H9 (cell line): ENCODE results near the gene LRRFIP1. TPM values are rescaled to one million over a fixed set of nuclear protein-coding genes. Genes with fewer than 3 reads are reported as not detected.

ENCODE experiments used
- DNase-seq: peaks from one replicate; pipeline ENCODE4 v3.0.0-alpha.2; 2017
- H2AFZ ChIP-seq: one replicate; pipeline ENCODE4 v1.6.1; 2013; ENCODE audit warnings: mild to moderate bottlenecking, low read length, control low read depth, moderate library complexity
- H2AK5ac ChIP-seq: 2 replicates; pipeline ENCODE4 v1.6.1; 2013; ENCODE audit warnings: low read length, control low read depth, mixed read lengths; ENCODE audit not compliant: insufficient read length
- H2BK120ac ChIP-seq: one replicate; pipeline ENCODE4 v1.6.1; 2013; ENCODE audit warnings: low read depth, mild to moderate bottlenecking, low read length, control low read depth, inconsistent platforms; ENCODE audit not compliant: poor library complexity, severe bottlenecking
- H2BK12ac ChIP-seq: 2 replicates; pipeline ENCODE4 v1.6.1; 2013; ENCODE audit warnings: low read length, control low read depth, mixed read lengths, low read depth; ENCODE audit not compliant: insufficient read length
- H2BK15ac ChIP-seq: 2 replicates; pipeline ENCODE4 v1.6.1; 2013; ENCODE audit warnings: low read depth, low read length, control low read depth
- H2BK20ac ChIP-seq: one replicate; pipeline ENCODE4 v1.6.1; 2013; ENCODE audit warnings: low read depth, mild to moderate bottlenecking, low read length, control low read depth, inconsistent platforms; ENCODE audit not compliant: poor library complexity, severe bottlenecking
- H2BK5ac ChIP-seq: 2 replicates; pipeline ENCODE4 v1.6.1; 2013; ENCODE audit warnings: low read length, control low read depth, mixed read lengths; ENCODE audit not compliant: insufficient read length
- H3K14ac ChIP-seq: 2 replicates; pipeline ENCODE4 v1.6.1; 2013; ENCODE audit warnings: low read length, control low read depth; ENCODE audit not compliant: insufficient read depth
- H3K18ac ChIP-seq: 2 replicates; pipeline ENCODE4 v1.6.1; 2013; ENCODE audit warnings: low read depth, mild to moderate bottlenecking, mixed read lengths, low read length, control low read depth; ENCODE audit not compliant: insufficient read length
- H3K23ac ChIP-seq: 2 replicates; pipeline ENCODE4 v1.6.1; 2013; ENCODE audit warnings: low read length, control low read depth, mixed read lengths, low read depth; ENCODE audit not compliant: insufficient read length
- H3K23me2 ChIP-seq: 2 replicates; pipeline ENCODE4 v1.6.1; 2013; ENCODE audit warnings: low read depth, mild to moderate bottlenecking, mixed read lengths, low read length, control low read depth; ENCODE audit not compliant: insufficient read length, poor library complexity, severe bottlenecking
- H3K27ac ChIP-seq: 2 replicates; pipeline ENCODE4 v1.5.1; 2013; ENCODE audit warnings: low read length, control low read depth, mixed read lengths, low read depth; ENCODE audit not compliant: insufficient read length
- H3K27me3 ChIP-seq: 2 replicates; pipeline ENCODE4 v1.6.1; 2013; ENCODE audit warnings: low read length, control low read depth, inconsistent platforms; ENCODE audit not compliant: insufficient read depth
- H3K4ac ChIP-seq: 2 replicates; pipeline ENCODE4 v1.6.1; 2013; ENCODE audit warnings: low read depth, mild to moderate bottlenecking, control low read depth, inconsistent platforms, low read length, moderate library complexity
- H3K4me1 ChIP-seq: 2 replicates; pipeline ENCODE4 v1.6.1; 2013; ENCODE audit warnings: low read length, control low read depth, inconsistent platforms; ENCODE audit not compliant: insufficient read depth
- H3K4me2 ChIP-seq: 2 replicates; pipeline ENCODE4 v1.6.1; 2013; ENCODE audit warnings: low read length, control low read depth, mixed read lengths; ENCODE audit not compliant: insufficient read length, insufficient read depth
- H3K56ac ChIP-seq: 2 replicates; pipeline ENCODE4 v1.6.1; 2013; ENCODE audit warnings: low read depth, mild to moderate bottlenecking, mixed read lengths, low read length, control low read depth; ENCODE audit not compliant: insufficient read length
- H3K79me1 ChIP-seq: 2 replicates; pipeline ENCODE4 v1.6.1; 2013; ENCODE audit warnings: low read depth, mild to moderate bottlenecking, moderate library complexity, low read length, control low read depth, inconsistent platforms; ENCODE audit not compliant: insufficient read depth, poor library complexity, severe bottlenecking
- H3K79me2 ChIP-seq: 2 replicates; pipeline ENCODE4 v1.6.1; 2013; ENCODE audit warnings: low read length, control low read depth, inconsistent platforms; ENCODE audit not compliant: insufficient read depth
- H3K9ac ChIP-seq: 2 replicates; pipeline ENCODE4 v1.6.1; 2013; ENCODE audit warnings: low read length, control low read depth, mixed read lengths; ENCODE audit not compliant: insufficient read length; ENCODE audit errors: extremely low read depth
- H3K9me3 ChIP-seq: one replicate; pipeline ENCODE4 v1.6.1; 2013; ENCODE audit warnings: low read depth, low read length, inconsistent platforms; ENCODE audit not compliant: control insufficient read depth
- H3T11ph ChIP-seq: one replicate; pipeline ENCODE4 v1.6.1; 2013; ENCODE audit warnings: mild to moderate bottlenecking, low read length, control low read depth, inconsistent platforms
- H4K20me1 ChIP-seq: one replicate; pipeline ENCODE4 v1.6.1; 2013; ENCODE audit not compliant: control insufficient read depth, insufficient read length, insufficient read depth
- H4K5ac ChIP-seq: 2 replicates; pipeline ENCODE4 v1.6.1; 2013; ENCODE audit warnings: low read depth, mild to moderate bottlenecking, mixed read lengths, low read length, control low read depth; ENCODE audit not compliant: insufficient read length
- H4K8ac ChIP-seq: replicated peaks from 2 replicates; pipeline ENCODE4 v1.6.1; 2013; ENCODE audit warnings: low read length, control low read depth, mixed read lengths, low read depth; ENCODE audit not compliant: insufficient read length
- H4K91ac ChIP-seq: 2 replicates; pipeline ENCODE4 v1.6.1; 2013; ENCODE audit warnings: low read depth, mild to moderate bottlenecking, moderate library complexity, mixed read lengths, low read length, control low read depth; ENCODE audit not compliant: insufficient read length
- H3K27ac Mint-ChIP-seq, 3 experiments: 2 replicates in 2 of 3; 3 replicates in 1 of 3; pipeline ENCODE4 v1.8.0; 2020 to 2021; ENCODE audit warnings: mixed read lengths in 3 of 3, mild to moderate bottlenecking in 1 of 3, moderate library complexity in 1 of 3
- H3K27me3 Mint-ChIP-seq: 2 replicates; pipeline ENCODE4 v1.8.0; 2021; ENCODE audit warnings: low read depth, mild to moderate bottlenecking, moderate library complexity, mixed read lengths
- H3K36me3 Mint-ChIP-seq, 3 experiments: 2 replicates in 2 of 3; 3 replicates in 1 of 3; pipeline ENCODE4 v1.8.0; 2020 to 2021; ENCODE audit warnings: low read depth in 3 of 3, mixed read lengths in 3 of 3; ENCODE audit not compliant: insufficient read depth in 1 of 3
- H3K4me1 Mint-ChIP-seq, 2 experiments: 2 replicates each; pipeline ENCODE4 v1.8.0; 2020; ENCODE audit warnings: mixed read lengths in 2 of 2
- H3K4me3 Mint-ChIP-seq, 2 experiments: 2 replicates in 1 of 2; 3 replicates in 1 of 2; pipeline ENCODE4 v1.8.0; 2020 to 2021; ENCODE audit warnings: mild to moderate bottlenecking in 2 of 2, mixed read lengths in 2 of 2, moderate library complexity in 1 of 2
- H3K9me3 Mint-ChIP-seq, 2 experiments: 2 replicates in 1 of 2; 3 replicates in 1 of 2; pipeline ENCODE4 v1.8.0; 2020; ENCODE audit warnings: mild to moderate bottlenecking in 2 of 2, mixed read lengths in 2 of 2, moderate library complexity in 1 of 2
- CTCF ChIP-seq: fragments of 200-600 bp; sonication (generic); conservative IDR thresholded peaks from 3 replicates; pipeline ENCODE4 v1.8.0; 2021; ENCODE audit warnings: antibody characterized with exemption, mild to moderate bottlenecking
- WGBS: extraction: QIAGEN DNeasy Blood & Tissue Kit; methylation state at CpG from one replicate; pipeline ENCODE4 v1.1.7; 2013; ENCODE audit warnings: missing lambda C conversion rate, low lambda C conversion rate, mixed read lengths; ENCODE audit not compliant: insufficient read length; ENCODE audit errors: extremely low coverage; 5-methylcytosine and 5-hydroxymethylcytosine counted together
- total RNA-seq: library from RNA; stranded (reverse); gene quantifications from 2 replicates; pipeline ENCODE4 v1.2.1, GENCODE V29; 2021

The LRRFIP1 gene
- total RNA-seq, 1 experiment from 2014 or later = 38.5 TPM

- no peak overlapping the region for H3K4ac ChIP-seq
- H4K8ac ChIP-seq = no peak overlapping the region
- no peaks in the 10 kb centered on the region for H3K23me2 ChIP-seq
- no peak overlapping the region for H3K56ac ChIP-seq
- no CpG with 5 or more reads among the region's 5 CpGs for WGBS
- Mint-ChIP-seq H3K4me3 (no peak overlapping the region), H3K27me3 (no peaks in the 10 kb centered on the region), H3K27ac (no peak overlapping the region), H3K9me3 (no peaks in the 10 kb centered on the region), H3K36me3 (peaks cover 13 to 19% (median 18%) of the 10 kb centered on the region in 3 experiments; a peak in 6 of 7 replicates), H3K4me1 (peaks cover 17 to 25% of the 10 kb centered on the region in 2 experiments)
- no peak overlapping the region for H2AFZ ChIP-seq
- H4K20me1 ChIP-seq = no peaks in the 10 kb centered on the region
- no peak overlapping the region for H3K23ac ChIP-seq
- H2BK5ac ChIP-seq = no peak overlapping the region
- H3K9ac ChIP-seq = no peak overlapping the region
- no peak overlapping the region for H3K18ac ChIP-seq
- no peak overlapping the region for H2AK5ac ChIP-seq
- no peaks in the 10 kb centered on the region for H3K9me3 ChIP-seq
- H3K4me1 ChIP-seq = no peaks in the 10 kb centered on the region; the same call in 1 of the 2 replicates
- no peaks in the 10 kb centered on the region; the same call in 1 of the 2 replicates for H3K79me2 ChIP-seq
- no peak overlapping the region for H3T11ph ChIP-seq
- no peak for TF ChIP-seq CTCF
- H2BK20ac ChIP-seq = no peak overlapping the region
- H3K27ac ChIP-seq = no peak overlapping the region
- H4K91ac ChIP-seq = no peak overlapping the region
- H4K5ac ChIP-seq = no peak overlapping the region
- no peak overlapping the region for H2BK15ac ChIP-seq
- no peak overlapping the region for H3K14ac ChIP-seq
- no peaks in the 10 kb centered on the region for H3K79me1 ChIP-seq
- no peak overlapping the region for H2BK120ac ChIP-seq
- no peak for DNase-seq
- no peaks in the 10 kb centered on the region for H3K27me3 ChIP-seq
- H3K4me2 ChIP-seq = no peak overlapping the region
- no peak overlapping the region for H2BK12ac ChIP-seq
Observed at GRCh38 chr2:237745250-237745613, 117.8 kb downstream of the LRRFIP1 start.
